Activated B cell treated with CpG ODN at 0.5 μM for 24 hours (primary cell): Measurements from ENCODE around the gene NIFK. TPM values are rescaled to one million over a fixed set of nuclear protein-coding genes. Genes with fewer than 3 reads are reported as not detected.
"Not testable (repeated sequence)": the region's sequence is repeated elsewhere in the genome, so short reads cannot be mapped to it uniquely, and the experiment has no call there.

Source experiments
- ATAC-seq: fragments of 200-7000 bp; cut with Tn5 transposase; one replicate; pipeline ENCODE4 v1.10.0; 2021; ENCODE audit warnings: low read depth, mild to moderate bottlenecking, moderate library complexity
- CTCF ChIA-PET: fragments of 350-600 bp; sonication (Branson Sonifier 250); formaldehyde crosslinking; loops from one replicate; lab custom pipeline; 2021; ENCODE audit warnings: antibody characterized with exemption; lab: Charles Lee
- POLR2A ChIA-PET: fragments of 350-600 bp; sonication (Branson Sonifier 250); formaldehyde crosslinking; loops from one replicate; lab custom pipeline; 2021; ENCODE audit warnings: antibody characterized with exemption; lab: Charles Lee
- DNase-seq: peaks from one replicate; pipeline ENCODE4 v3.0.0; 2022
- H3K27ac Mint-ChIP-seq: one replicate; pipeline ENCODE4 v1.8.0; 2020; ENCODE audit warnings: mixed read lengths
- H3K27me3 Mint-ChIP-seq: one replicate; pipeline ENCODE4 v1.8.0; 2021; ENCODE audit warnings: mixed read lengths
- H3K36me3 Mint-ChIP-seq: one replicate; pipeline ENCODE4 v1.8.0; 2021; ENCODE audit warnings: low read depth, mixed read lengths
- H3K4me1 Mint-ChIP-seq: one replicate; pipeline ENCODE4 v1.8.0; 2021; ENCODE audit warnings: mixed read lengths
- H3K4me3 Mint-ChIP-seq: one replicate; pipeline ENCODE4 v1.8.0; 2020; ENCODE audit warnings: mild to moderate bottlenecking, mixed read lengths
- H3K9me3 Mint-ChIP-seq: one replicate; pipeline ENCODE4 v1.8.0; 2020; ENCODE audit warnings: mixed read lengths
- intact Hi-C: fragments of 100-400 bp; cut with micrococcal nuclease; formaldehyde crosslinking; loops from one replicate; pipeline ENCODE4 v1.15.1; 2024
- total RNA-seq: library from RNA; stranded (reverse); gene quantifications from 2 replicates; pipeline ENCODE4 v1.2.3, GENCODE V29; 2022
- TF ChIP-seq, protein P1 (sequence below): fragments of 200-600 bp; IDR thresholded peaks from one replicate; pipeline ENCODE4 v1.8.0; 2022; ENCODE audit warnings: antibody characterized with exemption, mild to moderate bottlenecking

The NIFK gene
- total RNA-seq, 1 donor from 2014 or later, result 86.4 TPM

DNA sequence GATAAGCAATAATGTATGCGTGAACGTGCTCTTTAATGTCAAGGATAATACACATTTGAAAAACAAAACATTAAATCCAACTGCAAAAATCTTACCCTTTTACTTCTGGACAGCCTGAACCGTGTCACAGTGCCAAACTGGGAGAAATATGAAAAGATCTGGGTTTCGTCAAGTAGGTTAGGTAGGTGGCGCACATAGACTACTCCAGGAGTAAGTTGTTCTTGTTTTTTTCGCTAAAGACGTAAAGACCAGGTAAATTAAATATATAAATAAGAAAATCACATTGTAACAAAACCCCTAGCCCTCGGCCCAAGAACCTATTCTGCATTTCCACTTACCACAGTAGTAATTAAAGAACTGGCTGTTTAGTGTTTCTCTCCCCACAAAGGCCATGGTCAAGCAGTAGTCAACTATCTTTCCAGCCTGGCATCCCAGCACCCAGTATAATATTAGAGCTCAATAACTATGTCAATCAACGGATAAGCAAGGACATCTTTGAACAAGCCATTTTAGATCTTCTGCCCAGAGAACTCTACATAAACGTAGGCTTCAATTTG is 1.1 kb downstream of the NIFK start:
- Mint-ChIP-seq H3K4me1 (peaks cover 20% of the 10 kb centered on the region), H3K9me3 (no peaks in the 10 kb centered on the region), H3K4me3 (peak overlapping the region; percentile 97), H3K27me3 (no peaks in the 10 kb centered on the region), H3K27ac (peak overlapping the region; percentile 97), H3K36me3 (peaks cover 48% of the 10 kb centered on the region)
- TF ChIP-seq, protein P1, sequence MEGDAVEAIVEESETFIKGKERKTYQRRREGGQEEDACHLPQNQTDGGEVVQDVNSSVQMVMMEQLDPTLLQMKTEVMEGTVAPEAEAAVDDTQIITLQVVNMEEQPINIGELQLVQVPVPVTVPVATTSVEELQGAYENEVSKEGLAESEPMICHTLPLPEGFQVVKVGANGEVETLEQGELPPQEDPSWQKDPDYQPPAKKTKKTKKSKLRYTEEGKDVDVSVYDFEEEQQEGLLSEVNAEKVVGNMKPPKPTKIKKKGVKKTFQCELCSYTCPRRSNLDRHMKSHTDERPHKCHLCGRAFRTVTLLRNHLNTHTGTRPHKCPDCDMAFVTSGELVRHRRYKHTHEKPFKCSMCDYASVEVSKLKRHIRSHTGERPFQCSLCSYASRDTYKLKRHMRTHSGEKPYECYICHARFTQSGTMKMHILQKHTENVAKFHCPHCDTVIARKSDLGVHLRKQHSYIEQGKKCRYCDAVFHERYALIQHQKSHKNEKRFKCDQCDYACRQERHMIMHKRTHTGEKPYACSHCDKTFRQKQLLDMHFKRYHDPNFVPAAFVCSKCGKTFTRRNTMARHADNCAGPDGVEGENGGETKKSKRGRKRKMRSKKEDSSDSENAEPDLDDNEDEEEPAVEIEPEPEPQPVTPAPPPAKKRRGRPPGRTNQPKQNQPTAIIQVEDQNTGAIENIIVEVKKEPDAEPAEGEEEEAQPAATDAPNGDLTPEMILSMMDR, result no peak
- ChIA-PET POLR2A (interaction anchor here (1.9 to 6.2 kb wide), 4 partner anchors 18 to 205 kb away, joined by 5 to 95 read pairs (median 39); partner anchors contain the start of genes CLASP1, RNU4ATAC and TSN), CTCF (interaction anchor here (0.6 to 0.8 kb wide), 2 partner anchors 9 to 205 kb away, joined by 3 read pairs; partner anchors contain the start of gene RNU4ATAC)
- DNase-seq (no peak), ATAC-seq (no peak)
- intact Hi-C loops, result loop anchor here (1.0 kb wide), 3 partner anchors 85 to 205 kb away; partner anchors contain the start of gene RNU4ATAC

DNA sequence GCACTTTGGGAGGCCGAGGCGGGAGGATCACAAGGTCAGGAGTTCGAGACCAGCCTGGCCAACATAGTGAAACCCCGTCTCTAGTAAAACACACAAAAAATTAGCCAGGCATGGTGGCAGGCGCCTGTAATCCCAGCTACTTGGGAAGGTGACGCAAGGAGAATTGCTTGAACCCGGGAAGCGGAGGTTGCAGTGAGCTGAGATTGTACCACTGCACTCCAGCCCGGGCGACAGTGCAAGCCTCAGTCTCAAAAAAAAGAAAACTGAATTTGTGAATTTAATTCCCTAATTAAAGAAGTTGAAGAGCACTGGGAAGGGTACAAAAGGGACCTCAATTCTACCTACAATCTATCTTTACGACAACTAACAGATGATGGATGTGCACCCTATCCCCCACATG is 2.1 kb downstream of the NIFK start:
- intact Hi-C loops, H3K27ac Mint-ChIP-seq, DNase-seq, H3K27me3 Mint-ChIP-seq, H3K4me3 Mint-ChIP-seq, ATAC-seq, H3K9me3 Mint-ChIP-seq: not testable (repeated sequence)
- POLR2A ChIA-PET, result interaction anchor here (6.2 kb wide), 1 partner anchor 204 kb away, joined by 95 read pairs; the partner anchor contains the start of gene RNU4ATAC
- Mint-ChIP-seq H3K4me1 (peaks cover 20% of the 10 kb centered on the region), H3K36me3 (peaks cover 59% of the 10 kb centered on the region)
- CTCF ChIA-PET, result interaction anchor here (0.8 kb wide), 1 partner anchor 204 kb away, joined by 3 read pairs; the partner anchor contains the start of gene RNU4ATAC

DNA sequence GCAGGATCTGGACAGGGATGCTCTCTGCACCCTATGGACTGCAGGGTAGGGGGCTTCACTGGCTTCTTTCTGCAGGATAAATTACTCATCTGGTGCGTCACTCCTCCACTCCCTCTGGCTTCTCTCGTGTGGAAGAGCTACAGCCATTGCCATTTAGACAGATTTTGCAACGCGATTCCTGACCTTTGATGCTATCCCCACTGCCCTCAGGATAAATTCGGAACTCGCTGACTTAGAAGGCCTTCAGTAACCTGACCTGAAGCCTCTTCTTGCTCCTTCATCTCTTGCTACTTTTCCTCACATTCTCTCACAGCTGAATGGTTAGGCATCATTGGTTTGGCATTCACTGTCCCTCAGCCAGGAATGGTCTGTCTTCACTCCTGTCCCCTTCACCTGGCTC is 5.3 kb downstream of the NIFK start:
- DNase-seq (no peak), ATAC-seq (no peak)
- ChIA-PET CTCF (no interaction called here), POLR2A (no interaction called here)
- Mint-ChIP-seq H3K4me3 (no peak overlapping the region), H3K36me3 (peaks cover 83% of the 10 kb centered on the region), H3K27me3 (no peaks in the 10 kb centered on the region), H3K27ac (no peak overlapping the region), H3K4me1 (peaks cover 15% of the 10 kb centered on the region), H3K9me3 (no peaks in the 10 kb centered on the region)
- TF ChIP-seq, protein P1, result no peak
- intact Hi-C loops, result no loop called here

DNA sequence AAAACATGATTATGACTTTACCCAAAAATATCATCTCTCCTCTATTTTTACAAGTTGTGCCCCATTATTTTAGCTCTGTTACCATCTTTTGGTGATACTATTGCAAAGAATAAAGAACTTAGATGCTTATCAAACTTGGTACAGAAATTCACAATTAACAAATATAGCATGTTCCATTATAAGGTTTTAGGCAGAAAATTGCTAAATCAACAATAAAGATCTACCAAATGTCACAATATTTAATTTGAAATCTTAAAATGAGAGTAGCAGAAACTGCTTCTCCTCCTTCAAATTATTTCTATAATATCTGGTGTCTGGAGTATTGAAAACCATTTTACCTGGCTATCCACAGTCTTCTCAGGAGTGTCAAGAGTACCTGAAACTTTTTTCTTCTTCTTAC is 8.7 kb downstream of the NIFK start:
- Mint-ChIP-seq H3K4me1 (no peaks in the 10 kb centered on the region), H3K36me3 (peaks cover 68% of the 10 kb centered on the region), H3K4me3 (no peak overlapping the region), H3K27ac (no peak overlapping the region), H3K27me3 (no peaks in the 10 kb centered on the region), H3K9me3 (no peaks in the 10 kb centered on the region)
- ATAC-seq (no peak), DNase-seq (no peak)
- ChIA-PET CTCF (no interaction called here), POLR2A (no interaction called here)
- TF ChIP-seq, protein P1, result no peak
- intact Hi-C loops, result no loop called here

DNA sequence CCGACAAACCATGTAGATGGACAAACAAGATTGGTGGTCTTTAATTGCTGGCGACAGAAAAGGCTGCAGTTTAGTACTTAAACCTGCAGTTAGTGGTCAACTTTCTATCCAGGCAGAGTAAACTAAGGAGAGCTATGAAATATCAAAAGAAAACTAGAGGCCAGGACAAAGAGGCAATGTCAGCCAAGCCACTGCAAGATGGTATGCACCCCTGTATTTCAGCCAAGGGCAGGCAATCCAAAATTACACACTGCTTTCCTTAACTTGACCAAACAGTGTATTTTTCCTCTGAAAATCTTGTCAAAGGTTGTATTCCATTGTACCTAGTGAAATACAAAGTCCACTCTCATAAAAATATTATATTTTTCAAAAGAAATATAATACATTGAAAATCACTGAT is 9.3 kb downstream of the NIFK start:
- intact Hi-C loops, result no loop called here
- TF ChIP-seq, protein P1, result no peak
- Mint-ChIP-seq H3K4me3 (no peak overlapping the region), H3K27me3 (no peaks in the 10 kb centered on the region), H3K9me3 (no peaks in the 10 kb centered on the region), H3K27ac (no peak overlapping the region), H3K36me3 (peaks cover 66% of the 10 kb centered on the region), H3K4me1 (no peaks in the 10 kb centered on the region)
- no peak for DNase-seq
- ChIA-PET CTCF (no interaction called here), POLR2A (no interaction called here)
- ATAC-seq, result no peak
